GM23338 (cell line): ENCODE measurements around the gene DDX5.

Experiments used
- CTCF ChIP-seq, 2 experiments: fragments of 200-600 bp in 1 of 2; sonication (generic) in 1 of 2; conservative IDR thresholded peaks; 2 replicates each; pipeline versions ENCODE4 v1.5.1 to v1.6.1; 2016 to 2017; ENCODE audit warnings: antibody characterized with exemption in 2 of 2, low read depth in 2 of 2, mild to moderate bottlenecking in 2 of 2, moderate library complexity in 1 of 2
- EZH2 ChIP-seq: fragments of 200-600 bp; sonication (generic); IDR thresholded peaks from one replicate; pipeline ENCODE4 v1.8.0; 2017; ENCODE audit warnings: antibody characterized with exemption, mild to moderate bottlenecking, low read depth; ENCODE audit not compliant: unreplicated experiment
- EZH2phosphoT487 ChIP-seq: fragments of 200-600 bp; sonication (generic); IDR thresholded peaks from one replicate; pipeline ENCODE4 v1.8.1; 2018; ENCODE audit warnings: antibody characterized with exemption; ENCODE audit not compliant: unreplicated experiment
- JUNB ChIP-seq: IDR thresholded peaks from one replicate; pipeline ENCODE4 v1.6.1; 2016; ENCODE audit warnings: antibody characterized with exemption; ENCODE audit not compliant: unreplicated experiment
- POLR2AphosphoS5 ChIP-seq: IDR thresholded peaks from 2 replicates; pipeline ENCODE4 v1.6.1; 2016; ENCODE audit warnings: antibody characterized with exemption, low read depth
- TF ChIP-seq, protein P1 (sequence below): IDR thresholded peaks from one replicate; pipeline ENCODE4 v1.6.1; 2018; ENCODE audit warnings: antibody characterized with exemption; ENCODE audit not compliant: unreplicated experiment

- no peak for TF ChIP-seq CTCF (conservative IDR thresholded peaks at IDR 0.05; ENCODE audit: low read depth in 2 of 2)
- TF ChIP-seq, protein P1, sequence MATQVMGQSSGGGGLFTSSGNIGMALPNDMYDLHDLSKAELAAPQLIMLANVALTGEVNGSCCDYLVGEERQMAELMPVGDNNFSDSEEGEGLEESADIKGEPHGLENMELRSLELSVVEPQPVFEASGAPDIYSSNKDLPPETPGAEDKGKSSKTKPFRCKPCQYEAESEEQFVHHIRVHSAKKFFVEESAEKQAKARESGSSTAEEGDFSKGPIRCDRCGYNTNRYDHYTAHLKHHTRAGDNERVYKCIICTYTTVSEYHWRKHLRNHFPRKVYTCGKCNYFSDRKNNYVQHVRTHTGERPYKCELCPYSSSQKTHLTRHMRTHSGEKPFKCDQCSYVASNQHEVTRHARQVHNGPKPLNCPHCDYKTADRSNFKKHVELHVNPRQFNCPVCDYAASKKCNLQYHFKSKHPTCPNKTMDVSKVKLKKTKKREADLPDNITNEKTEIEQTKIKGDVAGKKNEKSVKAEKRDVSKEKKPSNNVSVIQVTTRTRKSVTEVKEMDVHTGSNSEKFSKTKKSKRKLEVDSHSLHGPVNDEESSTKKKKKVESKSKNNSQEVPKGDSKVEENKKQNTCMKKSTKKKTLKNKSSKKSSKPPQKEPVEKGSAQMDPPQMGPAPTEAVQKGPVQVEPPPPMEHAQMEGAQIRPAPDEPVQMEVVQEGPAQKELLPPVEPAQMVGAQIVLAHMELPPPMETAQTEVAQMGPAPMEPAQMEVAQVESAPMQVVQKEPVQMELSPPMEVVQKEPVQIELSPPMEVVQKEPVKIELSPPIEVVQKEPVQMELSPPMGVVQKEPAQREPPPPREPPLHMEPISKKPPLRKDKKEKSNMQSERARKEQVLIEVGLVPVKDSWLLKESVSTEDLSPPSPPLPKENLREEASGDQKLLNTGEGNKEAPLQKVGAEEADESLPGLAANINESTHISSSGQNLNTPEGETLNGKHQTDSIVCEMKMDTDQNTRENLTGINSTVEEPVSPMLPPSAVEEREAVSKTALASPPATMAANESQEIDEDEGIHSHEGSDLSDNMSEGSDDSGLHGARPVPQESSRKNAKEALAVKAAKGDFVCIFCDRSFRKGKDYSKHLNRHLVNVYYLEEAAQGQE = no peak
- TF ChIP-seq POLR2AphosphoS5 = no peak
- no peak for TF ChIP-seq EZH2
- TF ChIP-seq JUNB = no peak
- TF ChIP-seq EZH2phosphoT487 = no peak
Observed at GRCh38 chr17:64547319-64547718, 41.2 kb upstream of the DDX5 start.
